Liver (tissue), 3 donors: ENCODE measurements around the gene MTMR2.

Experiments
- EGR1 ChIP-seq, 2 donors: IDR thresholded peaks; 2 replicates each; pipeline ENCODE4 v1.6.1; 2016 to 2018; ENCODE audit warnings: antibody characterized with exemption in 2 of 2, low read depth in 2 of 2
- HNF4A ChIP-seq, 2 donors: conservative IDR thresholded peaks; 2 replicates each; pipeline ENCODE4 v1.6.1; 2016; ENCODE audit warnings: antibody characterized with exemption in 2 of 2, mild to moderate bottlenecking in 2 of 2
- HNF4G ChIP-seq: IDR thresholded peaks from 2 replicates; pipeline ENCODE4 v1.6.1; 2016; ENCODE audit warnings: antibody characterized with exemption
- NR2F2 ChIP-seq: IDR thresholded peaks from 2 replicates; pipeline ENCODE4 v1.6.1; 2016; ENCODE audit warnings: antibody characterized with exemption
- RAD21 ChIP-seq, 2 donors: IDR thresholded peaks; 2 replicates each; pipeline ENCODE4 v1.6.1; 2016; ENCODE audit warnings: antibody characterized with exemption in 2 of 2, mild to moderate bottlenecking in 2 of 2
- RXRA ChIP-seq, 2 donors: IDR thresholded peaks; 2 replicates each; pipeline ENCODE4 v1.6.1; 2017 to 2018; ENCODE audit warnings: antibody characterized with exemption in 2 of 2, mild to moderate bottlenecking in 1 of 2
- SP1 ChIP-seq: IDR thresholded peaks from 2 replicates; pipeline ENCODE4 v1.6.1; 2018; ENCODE audit warnings: antibody characterized with exemption, mild to moderate bottlenecking
- TAF1 ChIP-seq: conservative IDR thresholded peaks from 2 replicates; pipeline ENCODE4 v1.6.1; 2016; ENCODE audit warnings: antibody characterized with exemption, mild to moderate bottlenecking
- TF ChIP-seq, protein P1 (sequence below): fragments of 150-350 bp; IDR thresholded peaks from 2 replicates; pipeline ENCODE4 v1.5.1; 2017; ENCODE audit warnings: improper control_type of control experiment, low read depth, low read length; ENCODE audit not compliant: missing input control
- TF ChIP-seq, protein P2 (sequence below): IDR thresholded peaks from 2 replicates; pipeline ENCODE4 v1.6.1; 2016; ENCODE audit warnings: antibody characterized with exemption, mild to moderate bottlenecking
- TF ChIP-seq, protein P3 (sequence below): IDR thresholded peaks from 2 replicates; pipeline ENCODE4 v1.6.1; 2016; ENCODE audit warnings: antibody characterized with exemption
- TF ChIP-seq, protein P4 (sequence below): IDR thresholded peaks from 2 replicates; pipeline ENCODE4 v1.6.1; 2016; ENCODE audit warnings: antibody characterized with exemption
- TF ChIP-seq, protein P5 (sequence below): IDR thresholded peaks from 2 replicates; pipeline ENCODE4 v1.6.1; 2016; ENCODE audit warnings: antibody characterized with exemption
- donor health status: healthy.
- donor health status: healthy.

DNA sequence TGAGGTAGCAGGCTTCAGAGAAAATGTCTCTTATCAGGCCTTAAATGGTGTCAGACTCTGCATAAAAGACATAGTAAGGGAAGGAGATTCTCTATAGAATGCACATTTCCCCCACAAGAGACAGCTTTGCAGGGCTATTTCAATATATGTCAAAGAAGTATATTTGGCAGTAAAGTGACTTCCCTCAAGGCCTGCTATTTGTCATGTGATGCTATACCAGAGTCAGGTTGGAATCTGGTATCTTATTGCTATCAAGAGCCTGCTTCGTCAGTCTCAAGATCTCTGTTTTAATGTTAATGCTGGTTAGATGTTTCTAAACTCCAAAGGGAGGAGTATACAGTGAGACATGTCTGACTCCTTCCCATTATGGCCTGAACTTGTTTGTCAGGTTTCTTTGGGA, 40.4 kb upstream of the MTMR2 start:
- TF ChIP-seq, protein P1, sequence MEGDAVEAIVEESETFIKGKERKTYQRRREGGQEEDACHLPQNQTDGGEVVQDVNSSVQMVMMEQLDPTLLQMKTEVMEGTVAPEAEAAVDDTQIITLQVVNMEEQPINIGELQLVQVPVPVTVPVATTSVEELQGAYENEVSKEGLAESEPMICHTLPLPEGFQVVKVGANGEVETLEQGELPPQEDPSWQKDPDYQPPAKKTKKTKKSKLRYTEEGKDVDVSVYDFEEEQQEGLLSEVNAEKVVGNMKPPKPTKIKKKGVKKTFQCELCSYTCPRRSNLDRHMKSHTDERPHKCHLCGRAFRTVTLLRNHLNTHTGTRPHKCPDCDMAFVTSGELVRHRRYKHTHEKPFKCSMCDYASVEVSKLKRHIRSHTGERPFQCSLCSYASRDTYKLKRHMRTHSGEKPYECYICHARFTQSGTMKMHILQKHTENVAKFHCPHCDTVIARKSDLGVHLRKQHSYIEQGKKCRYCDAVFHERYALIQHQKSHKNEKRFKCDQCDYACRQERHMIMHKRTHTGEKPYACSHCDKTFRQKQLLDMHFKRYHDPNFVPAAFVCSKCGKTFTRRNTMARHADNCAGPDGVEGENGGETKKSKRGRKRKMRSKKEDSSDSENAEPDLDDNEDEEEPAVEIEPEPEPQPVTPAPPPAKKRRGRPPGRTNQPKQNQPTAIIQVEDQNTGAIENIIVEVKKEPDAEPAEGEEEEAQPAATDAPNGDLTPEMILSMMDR = no peak
- TF ChIP-seq, protein P2, sequence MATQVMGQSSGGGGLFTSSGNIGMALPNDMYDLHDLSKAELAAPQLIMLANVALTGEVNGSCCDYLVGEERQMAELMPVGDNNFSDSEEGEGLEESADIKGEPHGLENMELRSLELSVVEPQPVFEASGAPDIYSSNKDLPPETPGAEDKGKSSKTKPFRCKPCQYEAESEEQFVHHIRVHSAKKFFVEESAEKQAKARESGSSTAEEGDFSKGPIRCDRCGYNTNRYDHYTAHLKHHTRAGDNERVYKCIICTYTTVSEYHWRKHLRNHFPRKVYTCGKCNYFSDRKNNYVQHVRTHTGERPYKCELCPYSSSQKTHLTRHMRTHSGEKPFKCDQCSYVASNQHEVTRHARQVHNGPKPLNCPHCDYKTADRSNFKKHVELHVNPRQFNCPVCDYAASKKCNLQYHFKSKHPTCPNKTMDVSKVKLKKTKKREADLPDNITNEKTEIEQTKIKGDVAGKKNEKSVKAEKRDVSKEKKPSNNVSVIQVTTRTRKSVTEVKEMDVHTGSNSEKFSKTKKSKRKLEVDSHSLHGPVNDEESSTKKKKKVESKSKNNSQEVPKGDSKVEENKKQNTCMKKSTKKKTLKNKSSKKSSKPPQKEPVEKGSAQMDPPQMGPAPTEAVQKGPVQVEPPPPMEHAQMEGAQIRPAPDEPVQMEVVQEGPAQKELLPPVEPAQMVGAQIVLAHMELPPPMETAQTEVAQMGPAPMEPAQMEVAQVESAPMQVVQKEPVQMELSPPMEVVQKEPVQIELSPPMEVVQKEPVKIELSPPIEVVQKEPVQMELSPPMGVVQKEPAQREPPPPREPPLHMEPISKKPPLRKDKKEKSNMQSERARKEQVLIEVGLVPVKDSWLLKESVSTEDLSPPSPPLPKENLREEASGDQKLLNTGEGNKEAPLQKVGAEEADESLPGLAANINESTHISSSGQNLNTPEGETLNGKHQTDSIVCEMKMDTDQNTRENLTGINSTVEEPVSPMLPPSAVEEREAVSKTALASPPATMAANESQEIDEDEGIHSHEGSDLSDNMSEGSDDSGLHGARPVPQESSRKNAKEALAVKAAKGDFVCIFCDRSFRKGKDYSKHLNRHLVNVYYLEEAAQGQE = no peak
- TF ChIP-seq, protein P3, sequence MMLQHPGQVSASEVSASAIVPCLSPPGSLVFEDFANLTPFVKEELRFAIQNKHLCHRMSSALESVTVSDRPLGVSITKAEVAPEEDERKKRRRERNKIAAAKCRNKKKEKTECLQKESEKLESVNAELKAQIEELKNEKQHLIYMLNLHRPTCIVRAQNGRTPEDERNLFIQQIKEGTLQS = no peak
- TF ChIP-seq, protein P4, sequence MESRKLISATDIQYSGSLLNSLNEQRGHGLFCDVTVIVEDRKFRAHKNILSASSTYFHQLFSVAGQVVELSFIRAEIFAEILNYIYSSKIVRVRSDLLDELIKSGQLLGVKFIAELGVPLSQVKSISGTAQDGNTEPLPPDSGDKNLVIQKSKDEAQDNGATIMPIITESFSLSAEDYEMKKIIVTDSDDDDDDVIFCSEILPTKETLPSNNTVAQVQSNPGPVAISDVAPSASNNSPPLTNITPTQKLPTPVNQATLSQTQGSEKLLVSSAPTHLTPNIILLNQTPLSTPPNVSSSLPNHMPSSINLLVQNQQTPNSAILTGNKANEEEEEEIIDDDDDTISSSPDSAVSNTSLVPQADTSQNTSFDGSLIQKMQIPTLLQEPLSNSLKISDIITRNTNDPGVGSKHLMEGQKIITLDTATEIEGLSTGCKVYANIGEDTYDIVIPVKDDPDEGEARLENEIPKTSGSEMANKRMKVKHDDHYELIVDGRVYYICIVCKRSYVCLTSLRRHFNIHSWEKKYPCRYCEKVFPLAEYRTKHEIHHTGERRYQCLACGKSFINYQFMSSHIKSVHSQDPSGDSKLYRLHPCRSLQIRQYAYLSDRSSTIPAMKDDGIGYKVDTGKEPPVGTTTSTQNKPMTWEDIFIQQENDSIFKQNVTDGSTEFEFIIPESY = no peak
- TF ChIP-seq HNF4G = no peak
- no peak for TF ChIP-seq RXRA (IDR thresholded peaks at IDR 0.05)
- no peak for TF ChIP-seq TAF1
- no peak for TF ChIP-seq RAD21 (IDR thresholded peaks at IDR 0.05)
- no peak for TF ChIP-seq EGR1 (IDR thresholded peaks at IDR 0.05; ENCODE audit: low read depth in 2 of 2)
- no peak for TF ChIP-seq SP1
- TF ChIP-seq, protein P5, sequence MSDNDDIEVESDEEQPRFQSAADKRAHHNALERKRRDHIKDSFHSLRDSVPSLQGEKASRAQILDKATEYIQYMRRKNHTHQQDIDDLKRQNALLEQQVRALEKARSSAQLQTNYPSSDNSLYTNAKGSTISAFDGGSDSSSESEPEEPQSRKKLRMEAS = no peak
- TF ChIP-seq NR2F2 = no peak
- TF ChIP-seq HNF4A (conservative IDR thresholded peaks at IDR 0.05) = no peak
